ENCODE data around the gene RYR2.

DNA sequence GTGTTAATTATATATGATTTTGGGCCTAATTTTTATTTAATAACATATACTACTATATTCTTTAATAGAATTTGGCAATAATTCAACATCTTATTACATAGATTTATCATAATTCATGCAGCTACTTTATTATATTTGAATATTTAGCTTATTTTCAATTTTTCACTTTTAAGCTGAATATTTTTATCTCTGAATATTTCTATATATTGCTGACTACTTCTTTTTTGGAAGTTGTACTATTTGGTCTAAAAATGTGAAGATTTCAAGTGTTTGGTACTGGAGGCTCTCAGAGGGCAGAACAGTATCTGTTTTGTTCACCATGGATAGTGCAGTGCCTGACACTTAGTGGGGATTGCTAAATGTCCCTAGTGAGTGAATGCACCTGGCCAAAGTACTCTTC lies 389.5 kb downstream of the RYR2 start:
- TF ChIP-seq ZFX (CRISPR knock-in tag; IDR thresholded peaks at IDR 0.05) (no peak), ZFP1 (CRISPR knock-in tag; IDR thresholded peaks at IDR 0.05) (no peak), CTCF (IDR thresholded peaks at IDR 0.05 in 2 of 3, conservative IDR thresholded peaks at IDR 0.05 in 1 of 3; ENCODE audit: insufficient read depth in 2 of 3, low read depth in 1 of 3, low read length in 3 of 3) (no peak), BCLAF1 (IDR thresholded peaks at IDR 0.05; ENCODE audit: borderline replicate concordance in 1 of 2, control insufficient read depth in 1 of 2, low read depth in 2 of 2, low read length in 1 of 2) (no peak), YY1 (IDR thresholded peaks at IDR 0.05; ENCODE audit: borderline replicate concordance in 1 of 3, control insufficient read depth in 1 of 3, extremely low read depth in 1 of 3, insufficient read depth in 3 of 3, insufficient read length in 1 of 3, insufficient replicate concordance in 2 of 3, low read depth in 1 of 3, low read length in 2 of 3) (no peak), CTBP1 (IDR thresholded peaks at IDR 0.05; ENCODE audit: borderline replicate concordance) (no peak), POLR2AphosphoS5 (IDR thresholded peaks at IDR 0.05; ENCODE audit: control insufficient read depth, insufficient read depth, low read depth, low read length) (no peak), RBM39 (optimal IDR thresholded peaks at IDR 0.05; ENCODE audit: low read depth, low read length) (no peak), NR2C1 (IDR thresholded peaks at IDR 0.05) (no peak), NR2C1 (tag; IDR thresholded peaks at IDR 0.05) (no peak), CBX8 (IDR thresholded peaks at IDR 0.05; ENCODE audit: borderline replicate concordance, extremely low read depth, low read depth, low read length, poor library complexity, severe bottlenecking) (no peak)
